Parathyroid adenoma (tissue), 2 donors: ENCODE measurements around the gene CST3.

Source experiments
- H2AFZ ChIP-seq: fragments of 300-600 bp; sonication (generic); one replicate; pipeline ENCODE4 v1.7.0; 2017; ENCODE audit warnings: antibody characterized with exemption, mild to moderate bottlenecking
- H3K27ac ChIP-seq: fragments of 300-600 bp; sonication (generic); one replicate; pipeline ENCODE4 v1.7.0; 2017
- H3K27me3 ChIP-seq: fragments of 300-600 bp; sonication (generic); one replicate; pipeline ENCODE4 v1.7.0; 2017; ENCODE audit warnings: low read length; ENCODE audit not compliant: control insufficient read depth, insufficient read depth
- H3K36me3 ChIP-seq: fragments of 300-600 bp; sonication (generic); one replicate; pipeline ENCODE4 v1.7.0; 2017; ENCODE audit warnings: low read length; ENCODE audit not compliant: control insufficient read depth, insufficient read depth
- H3K4me1 ChIP-seq: fragments of 300-600 bp; sonication (generic); one replicate; pipeline ENCODE4 v1.7.0; 2017; ENCODE audit warnings: control low read depth
- H3K4me2 ChIP-seq: fragments of 300-600 bp; sonication (generic); one replicate; pipeline ENCODE4 v1.7.0; 2017; ENCODE audit warnings: low read length
- H3K4me3 ChIP-seq: fragments of 300-600 bp; sonication (generic); one replicate; pipeline ENCODE4 v1.7.0; 2017; ENCODE audit warnings: low read depth, low read length
- H3K79me2 ChIP-seq: fragments of 300-600 bp; sonication (generic); one replicate; pipeline ENCODE4 v1.7.0; 2017; ENCODE audit warnings: control low read depth
- H3K9ac ChIP-seq: fragments of 300-600 bp; sonication (generic); one replicate; pipeline ENCODE4 v1.7.0; 2017; ENCODE audit warnings: mild to moderate bottlenecking
- H3K9me3 ChIP-seq: fragments of 300-600 bp; sonication (generic); one replicate; pipeline ENCODE4 v1.7.0; 2017; ENCODE audit warnings: low read length; ENCODE audit not compliant: control insufficient read depth
- CTCF ChIP-seq: fragments of 300-600 bp; sonication (generic); IDR thresholded peaks from one replicate; pipeline ENCODE4 v1.7.0; 2017; ENCODE audit warnings: antibody characterized with exemption, mild to moderate bottlenecking
- donor health status: primary hyperparathyroidism.

CST3 gene

GRCh38 chr20:23640671-23641667 is 3.2 kb upstream of the CST3 start:
- H3K4me3 ChIP-seq = no peak overlapping the region
- no peaks in the 10 kb centered on the region for H3K27me3 ChIP-seq
- no peak overlapping the region for H3K27ac ChIP-seq
- H3K9me3 ChIP-seq = no peaks in the 10 kb centered on the region
- H3K4me1 ChIP-seq = peaks cover 7% of the 10 kb centered on the region
- H3K9ac ChIP-seq = no peak overlapping the region
- no peak overlapping the region for H3K4me2 ChIP-seq
- H3K79me2 ChIP-seq = no peaks in the 10 kb centered on the region
- no peak for TF ChIP-seq CTCF
- H2AFZ ChIP-seq = no peak overlapping the region
- no peaks in the 10 kb centered on the region for H3K36me3 ChIP-seq

DNA sequence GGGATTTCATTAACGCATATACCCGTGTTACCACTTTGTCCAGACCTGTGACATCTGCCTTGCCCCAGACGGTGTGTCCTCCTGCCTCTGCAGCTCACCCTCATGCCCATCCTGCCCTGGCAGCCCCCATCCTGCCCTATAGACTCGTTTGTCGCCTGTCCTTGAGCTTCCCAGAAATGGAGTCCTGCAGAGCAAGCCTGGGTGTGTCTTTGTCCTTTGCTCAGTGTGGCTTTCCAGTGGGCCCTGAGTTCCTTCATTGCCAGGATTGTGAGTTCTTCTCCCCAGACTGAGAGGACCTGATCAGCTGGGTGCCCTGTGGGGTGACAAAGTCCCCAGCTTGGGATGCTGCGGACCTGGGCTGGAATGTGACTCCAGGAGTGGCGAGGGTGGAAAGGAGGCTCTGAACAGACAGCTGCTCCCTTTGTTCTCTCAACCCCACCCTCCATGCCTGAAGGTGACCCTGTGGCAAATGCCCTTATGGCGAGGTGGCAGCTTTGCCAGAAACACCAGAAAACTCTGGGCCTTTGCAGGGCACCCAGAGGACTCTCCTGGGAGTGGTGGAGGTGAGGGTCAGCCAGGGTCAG is 2.4 kb upstream of the CST3 start:
- H3K79me2 ChIP-seq = no peaks in the 10 kb centered on the region
- H3K36me3 ChIP-seq = no peaks in the 10 kb centered on the region
- H3K9ac ChIP-seq = no peak overlapping the region
- no peak overlapping the region for H2AFZ ChIP-seq
- no peak overlapping the region for H3K4me3 ChIP-seq
- no peaks in the 10 kb centered on the region for H3K9me3 ChIP-seq
- H3K27ac ChIP-seq = no peak overlapping the region
- H3K4me1 ChIP-seq = peaks cover 7% of the 10 kb centered on the region
- TF ChIP-seq CTCF = no peak
- H3K27me3 ChIP-seq = no peaks in the 10 kb centered on the region
- H3K4me2 ChIP-seq = no peak overlapping the region

DNA sequence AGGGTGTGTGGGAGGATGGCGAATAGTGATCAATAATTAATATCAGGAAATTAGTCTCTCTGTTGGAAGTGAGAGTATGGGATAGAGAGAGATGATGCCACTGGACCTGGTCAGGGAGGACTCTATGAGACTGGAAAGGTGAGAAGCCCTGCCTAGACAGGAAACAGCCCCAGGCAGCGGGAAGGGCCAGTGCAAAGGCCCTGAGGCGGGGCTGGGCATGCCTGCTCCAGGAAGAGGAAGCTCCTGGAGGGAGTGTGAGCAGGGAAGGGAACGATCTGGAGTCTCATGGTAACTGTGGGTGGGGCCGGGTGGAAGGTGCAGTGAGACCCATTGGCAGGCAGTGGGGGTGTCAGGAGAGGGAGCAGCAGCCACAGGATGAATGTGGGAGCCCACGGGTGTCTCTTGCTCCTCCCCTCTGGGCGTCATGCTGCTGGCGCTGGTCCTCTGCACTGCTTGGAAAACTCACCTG is 1.8 kb upstream of the CST3 start:
- Histone ChIP-seq H3K27ac (no peak overlapping the region), H3K4me2 (no peak overlapping the region)

DNA sequence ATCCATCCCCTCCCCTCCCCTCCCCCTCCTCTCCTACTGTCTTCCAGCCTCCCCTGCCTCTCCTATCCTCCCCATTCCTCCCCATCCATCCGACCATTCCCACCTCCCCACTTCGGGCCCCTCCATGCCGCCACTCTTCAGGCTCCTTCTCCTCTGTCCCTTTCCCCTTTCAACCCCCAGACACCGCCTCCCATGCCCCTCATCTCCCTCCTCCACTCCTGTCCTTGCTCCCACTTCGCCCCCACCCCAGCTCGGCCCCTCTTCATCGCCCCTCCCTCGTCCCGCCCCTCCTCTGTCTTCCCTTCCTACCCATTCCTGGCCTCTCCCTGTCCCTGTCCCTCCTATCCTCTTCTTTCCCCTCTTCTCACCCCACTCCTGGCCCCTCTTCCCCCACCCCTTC is 554 bp upstream of the CST3 start:
- Histone ChIP-seq H3K4me3 (no peak overlapping the region), H2AFZ (no peak overlapping the region), H3K27ac (no peak overlapping the region), H3K9me3 (no peaks in the 10 kb centered on the region), H3K79me2 (no peaks in the 10 kb centered on the region), H3K27me3 (no peaks in the 10 kb centered on the region), H3K36me3 (no peaks in the 10 kb centered on the region), H3K4me2 (no peak overlapping the region), H3K9ac (no peak overlapping the region), H3K4me1 (peaks cover 7% of the 10 kb centered on the region)
- TF ChIP-seq CTCF = no peak

More for the DNA sequence above, 1.8 kb upstream of the CST3 start:
- Histone ChIP-seq H3K9ac (no peak overlapping the region), H3K36me3 (no peaks in the 10 kb centered on the region), H3K4me3 (no peak overlapping the region), H2AFZ (no peak overlapping the region), H3K27me3 (no peaks in the 10 kb centered on the region), H3K79me2 (no peaks in the 10 kb centered on the region), H3K9me3 (no peaks in the 10 kb centered on the region), H3K4me1 (peaks cover 7% of the 10 kb centered on the region)
- TF ChIP-seq CTCF = no peak
